DND-41 (cell line): ENCODE data around the gene GJE1.

Experiments used
- ATAC-seq: fragments of 200-7000 bp; cut with Tn5 transposase; 3 replicates; pipeline ENCODE4 v1.9.1; 2021; ENCODE audit warnings: low read depth; ENCODE audit not compliant: insufficient read depth
- DNase-seq: peaks from one replicate; pipeline ENCODE4 v3.0.0-alpha.2; 2020
- H2AFZ ChIP-seq: 2 replicates; pipeline ENCODE4 v1.6.0; 2012; ENCODE audit warnings: low read depth, low read length
- H3K27ac ChIP-seq: 2 replicates; pipeline ENCODE4 v1.5.1; 2012; ENCODE audit warnings: low read length, inconsistent platforms
- H3K27me3 ChIP-seq: fragments of 200-600 bp; sonication (generic); 2 replicates; pipeline ENCODE4 v1.6.0; 2012; ENCODE audit warnings: low read length, mild to moderate bottlenecking, inconsistent platforms; ENCODE audit not compliant: insufficient read depth, poor library complexity
- H3K36me3 ChIP-seq: 2 replicates; pipeline ENCODE4 v1.5.1; 2012; ENCODE audit warnings: low read length, inconsistent platforms; ENCODE audit not compliant: insufficient read depth
- H3K4me1 ChIP-seq: 2 replicates; pipeline ENCODE4 v1.5.1; 2012; ENCODE audit warnings: mild to moderate bottlenecking, low read length; ENCODE audit not compliant: insufficient read depth
- H3K4me2 ChIP-seq: 2 replicates; pipeline ENCODE4 v1.6.0; 2012; ENCODE audit warnings: mild to moderate bottlenecking, moderate library complexity, low read length, inconsistent platforms; ENCODE audit not compliant: insufficient read depth
- H3K4me3 ChIP-seq, 2 experiments: fragments of 200-600 bp in 1 of 2; shearing (Covaris generic) in 1 of 2; 2 replicates each; pipeline ENCODE4 v1.5.1; 2012 to 2016; ENCODE audit warnings: inconsistent platforms in 2 of 2, low read length in 2 of 2, mild to moderate bottlenecking in 2 of 2, low read depth in 1 of 2, moderate library complexity in 1 of 2
- H3K79me2 ChIP-seq: 2 replicates; pipeline ENCODE4 v1.6.0; 2012; ENCODE audit warnings: low read length, inconsistent platforms; ENCODE audit not compliant: insufficient read depth
- H3K9ac ChIP-seq: 2 replicates; pipeline ENCODE4 v1.6.0; 2012; ENCODE audit warnings: low read depth, mild to moderate bottlenecking, inconsistent platforms, low read length, moderate library complexity
- H3K9me3 ChIP-seq: 2 replicates; pipeline ENCODE4 v1.5.1; 2012; ENCODE audit warnings: low read length, moderate library complexity, mild to moderate bottlenecking, inconsistent platforms; ENCODE audit not compliant: insufficient read depth, severe bottlenecking
- H4K20me1 ChIP-seq: 2 replicates; pipeline ENCODE4 v1.6.0; 2012; ENCODE audit warnings: low read length; ENCODE audit not compliant: insufficient read depth
- CTCF ChIP-seq: IDR thresholded peaks from 2 replicates; pipeline ENCODE4 v1.5.1; 2012; ENCODE audit warnings: borderline replicate concordance, low read length, moderate library complexity, mild to moderate bottlenecking; ENCODE audit not compliant: poor library complexity, severe bottlenecking; ENCODE audit errors: extremely low read depth
- EZH2 ChIP-seq: IDR thresholded peaks from 3 replicates; pipeline ENCODE4 v1.6.1; 2012; ENCODE audit warnings: borderline replicate concordance, low read depth, mild to moderate bottlenecking, moderate library complexity, low read length, inconsistent platforms; ENCODE audit not compliant: severe bottlenecking

GJE1 gene

GRCh38 chr6:142146828-142147662 lies 14.3 kb downstream of the GJE1 start, which contains the start of the genes NMBR and VTA1:
Gene NMBR (minus strand): TSS chr6:142147122. CDS start chr6:142088658, 58,464 bp downstream.
Gene VTA1 (plus strand): TSS chr6:142147263. CDS start chr6:142147288, 25 bp downstream.
- ATAC-seq (peak; percentile 100), DNase-seq (peak; percentile 97)
- no peaks in the 10 kb centered on the region for H3K9me3 ChIP-seq
- peaks cover 31% of the 10 kb centered on the region for H3K4me1 ChIP-seq
- H3K4me3 ChIP-seq: peak within 1 kb of the TSS; percentile 85 to 100
- no peaks in the 10 kb centered on the region for H3K27me3 ChIP-seq
- H3K9ac ChIP-seq: peak within 1 kb of the TSS; percentile 73
- H2AFZ ChIP-seq: peak within 1 kb of the TSS; percentile 91
- TF ChIP-seq CTCF: peak; percentile 88
- TF ChIP-seq EZH2: no peak
- H3K27ac ChIP-seq: peak within 1 kb of the TSS; percentile 90
- peaks cover 56% of the 10 kb centered on the region for H3K79me2 ChIP-seq
- peaks cover 11% of the 10 kb centered on the region for H3K36me3 ChIP-seq
- H3K4me2 ChIP-seq: peak within 1 kb of the TSS; percentile 93
- peaks cover 18% of the 10 kb centered on the region for H4K20me1 ChIP-seq

- peaks cover 11% of the 10 kb centered on the region for H3K36me3 ChIP-seq
- H3K4me3 ChIP-seq: no peak overlapping the region
- no peaks in the 10 kb centered on the region for H3K27me3 ChIP-seq
- no peak overlapping the region for H3K4me2 ChIP-seq
- H4K20me1 ChIP-seq: peaks cover 55% of the 10 kb centered on the region
- no peak for ATAC-seq
- no peak overlapping the region for H2AFZ ChIP-seq
- H3K4me1 ChIP-seq: peaks cover 19% of the 10 kb centered on the region
- no peak overlapping the region for H3K9ac ChIP-seq
- H3K79me2 ChIP-seq: peaks cover 99% of the 10 kb centered on the region
- H3K27ac ChIP-seq: no peak overlapping the region
- TF ChIP-seq CTCF (no peak), EZH2 (no peak)
- no peak for DNase-seq
- H3K9me3 ChIP-seq: no peaks in the 10 kb centered on the region
These were observed 20.0 kb downstream of the GJE1 start for GRCh38 chr6:142152746-142153145.

- Histone ChIP-seq H4K20me1 (peaks cover 56% of the 10 kb centered on the region), H2AFZ (no peak overlapping the region), H3K4me1 (peaks cover 15% of the 10 kb centered on the region), H3K36me3 (peaks cover 10% of the 10 kb centered on the region), H3K27me3 (no peaks in the 10 kb centered on the region), H3K9me3 (no peaks in the 10 kb centered on the region), H3K79me2 (peaks cover 99% of the 10 kb centered on the region), H3K4me2 (no peak overlapping the region), H3K9ac (no peak overlapping the region), H3K4me3 (no peak overlapping the region), H3K27ac (no peak overlapping the region)
- TF ChIP-seq CTCF (no peak), EZH2 (no peak)
- DNase-seq (no peak), ATAC-seq (no peak)
These were observed 20.5 kb downstream of the GJE1 start for GRCh38 chr6:142153196-142153595.
